ENCODE measurements around the gene GOLGA1. TPM values are rescaled to one million over a fixed set of nuclear protein-coding genes. Genes with fewer than 3 reads are reported as not detected.

Gene GOLGA1
- total and polyA plus RNA-seq, 12 donors = 13.0 to 30.2 (median 23.0) TPM

GRCh38 chr9:124869466-124869985 lies 71.4 kb downstream of the GOLGA1 start:
- intact Hi-C loops (cut with DNase I) = loop anchor here in 1 of 2 donors (10.0 kb wide), 1 partner anchor 275 kb away; the partner anchor contains the start of gene SCAI
- H3K36me3 ChIP-seq (replicated peaks in 1 of 2) = peaks cover 0 to 9% of the 10 kb centered on the region in 2 donors
- H3K9me3 ChIP-seq (replicated peaks in 1 of 3) = no peaks in the 10 kb centered on the region
- 1 to 4% (median 1%) methylated on average over 11 to 40 of the region's 41 CpGs for WGBS, 4 donors
- H3K27ac ChIP-seq = peak overlapping the region; percentile 96 to 99 (median 97)
- no peaks in the 10 kb centered on the region for H3K27me3 ChIP-seq
- DNase-seq = peak in 3 of 7 donors; percentile 45 to 48 (median 47)
- TF ChIP-seq POLR2A (IDR thresholded peaks at IDR 0.05) = no peak
- TF ChIP-seq CTCF (IDR thresholded peaks at IDR 0.05) = no peak
- peaks cover 40 to 48% of the 10 kb centered on the region in 2 donors for H3K4me1 ChIP-seq (replicated peaks in 1 of 2)
- H3K4me3 ChIP-seq = peak overlapping the region; percentile 32 to 100 (median 92)

DNA sequence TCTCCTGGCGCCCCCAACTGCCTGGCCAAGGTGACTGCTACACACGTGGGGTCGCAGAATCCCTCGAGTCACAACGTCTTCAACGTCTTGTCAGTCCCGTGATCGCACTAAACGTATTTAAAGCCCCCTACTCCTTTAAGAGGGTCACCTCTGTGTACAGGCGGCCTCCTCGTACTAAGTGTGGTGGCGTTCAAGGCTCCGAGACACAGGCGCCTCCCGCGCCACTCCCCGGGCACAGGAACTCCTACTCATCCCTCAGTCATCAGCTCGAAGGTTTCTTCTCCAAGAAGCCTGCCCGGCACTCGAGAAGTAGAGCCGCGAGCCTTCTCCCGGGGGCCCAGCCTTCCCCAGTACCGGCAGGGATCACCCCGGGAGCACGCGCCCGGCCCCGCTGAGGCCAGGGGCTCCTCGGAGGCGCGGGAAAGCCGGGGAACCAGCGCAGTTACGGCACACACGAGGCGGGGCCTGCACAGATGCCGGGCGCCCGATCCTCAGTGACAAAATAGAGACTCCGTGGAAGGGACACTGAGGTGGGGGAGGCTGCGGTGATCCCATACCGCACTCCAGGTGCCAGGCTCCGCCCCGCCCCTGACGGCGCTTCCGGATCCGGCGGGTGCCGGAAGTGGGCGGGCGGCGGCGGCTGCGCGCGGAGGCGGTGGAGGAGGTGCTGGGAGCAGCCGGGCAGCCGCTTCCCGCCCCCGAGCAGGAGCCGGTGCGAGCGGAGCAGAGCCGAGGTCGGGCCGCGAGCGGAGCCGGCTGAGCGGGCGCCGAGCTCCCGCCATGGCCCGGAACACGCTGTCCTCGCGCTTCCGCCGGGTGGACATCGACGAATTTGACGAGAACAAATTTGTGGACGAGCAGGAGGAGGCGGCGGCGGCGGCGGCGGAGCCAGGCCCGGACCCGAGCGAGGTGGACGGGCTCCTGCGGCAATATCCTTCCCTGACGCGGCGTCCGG lies 72.1 kb downstream of the GOLGA1 start:
- intact Hi-C loops (cut with DNase I) = loop anchor here in 1 of 2 donors (10.0 kb wide), 1 partner anchor 276 kb away; the partner anchor contains the start of gene SCAI
- Histone ChIP-seq H3K9me3 (replicated peaks in 1 of 3) (no peaks in the 10 kb centered on the region), H3K27me3 (no peaks in the 10 kb centered on the region), H3K36me3 (replicated peaks in 1 of 2) (peaks cover 0 to 5% of the 10 kb centered on the region in 2 donors), H3K27ac (peak overlapping the region; percentile 96 to 99 (median 97)), H3K4me3 (peak overlapping the region; percentile 90 to 100 (median 97)), H3K4me1 (replicated peaks in 1 of 2) (peaks cover 40 to 48% of the 10 kb centered on the region in 2 donors)
- TF ChIP-seq POLR2A (IDR thresholded peaks at IDR 0.05) (peak; percentile 81 to 91), CTCF (IDR thresholded peaks at IDR 0.05) (no peak)
- 0 to 2% (median 0%) methylated on average over 10 to 101 of the region's 101 CpGs for WGBS, 4 donors
- DNase-seq = peak; percentile 84 to 90 (median 89)

GRCh38 chr9:124863371-124863871 lies 77.5 kb downstream of the GOLGA1 start:
- no peak for DNase-seq
- H3K36me3 ChIP-seq (replicated peaks in 1 of 2) = peaks cover 0 to 22% of the 10 kb centered on the region in 2 donors
- peak overlapping the region in 2 of 5 donors; percentile 27 to 55 for H3K27ac ChIP-seq
- peaks cover 22 to 44% of the 10 kb centered on the region in 2 donors for H3K4me1 ChIP-seq (replicated peaks in 1 of 2)
- 47 to 67% (median 64%) methylated on average over 7 of the region's 7 CpGs for WGBS, 4 donors
- H3K4me3 ChIP-seq = no peak overlapping the region
- H3K27me3 ChIP-seq = no peaks in the 10 kb centered on the region
- no peaks in the 10 kb centered on the region for H3K9me3 ChIP-seq (replicated peaks in 1 of 3)
- TF ChIP-seq POLR2A (IDR thresholded peaks at IDR 0.05) (no peak), CTCF (IDR thresholded peaks at IDR 0.05) (no peak)
- intact Hi-C loops (cut with DNase I) = loop anchor here in 1 of 2 donors (10.0 kb wide), 1 partner anchor 281 kb away; the partner anchor contains the start of gene SCAI
